IPS-20b (cell line): ENCODE measurements around the gene TNP2.

Source experiments
- H3K27ac ChIP-seq: one replicate; pipeline ENCODE4 v1.5.1; 2013; ENCODE audit warnings: low read length
- H3K27me3 ChIP-seq: 2 replicates; pipeline ENCODE4 v1.6.1; 2013; ENCODE audit warnings: mild to moderate bottlenecking, low read length, inconsistent platforms; ENCODE audit not compliant: insufficient read depth
- H3K36me3 ChIP-seq: 2 replicates; pipeline ENCODE4 v1.6.1; 2013; ENCODE audit warnings: low read depth, mild to moderate bottlenecking, inconsistent platforms, low read length, moderate library complexity; ENCODE audit not compliant: insufficient read depth
- H3K4me1 ChIP-seq: 2 replicates; pipeline ENCODE4 v1.6.1; 2013; ENCODE audit warnings: mild to moderate bottlenecking, control low read depth, inconsistent platforms, low read length, moderate library complexity; ENCODE audit not compliant: insufficient read depth
- H3K4me3 ChIP-seq: 2 replicates; pipeline ENCODE4 v1.5.1; 2013; ENCODE audit warnings: mild to moderate bottlenecking, low read length, inconsistent platforms
- H3K9ac ChIP-seq: 2 replicates; pipeline ENCODE4 v1.6.1; 2013; ENCODE audit warnings: low read depth, mild to moderate bottlenecking, inconsistent platforms, low read length, moderate library complexity
- H3K9me3 ChIP-seq: 2 replicates; pipeline ENCODE4 v1.6.1; 2013; ENCODE audit warnings: mild to moderate bottlenecking, low read depth, low read length, inconsistent platforms; ENCODE audit not compliant: insufficient read depth

Gene TNP2

DNA sequence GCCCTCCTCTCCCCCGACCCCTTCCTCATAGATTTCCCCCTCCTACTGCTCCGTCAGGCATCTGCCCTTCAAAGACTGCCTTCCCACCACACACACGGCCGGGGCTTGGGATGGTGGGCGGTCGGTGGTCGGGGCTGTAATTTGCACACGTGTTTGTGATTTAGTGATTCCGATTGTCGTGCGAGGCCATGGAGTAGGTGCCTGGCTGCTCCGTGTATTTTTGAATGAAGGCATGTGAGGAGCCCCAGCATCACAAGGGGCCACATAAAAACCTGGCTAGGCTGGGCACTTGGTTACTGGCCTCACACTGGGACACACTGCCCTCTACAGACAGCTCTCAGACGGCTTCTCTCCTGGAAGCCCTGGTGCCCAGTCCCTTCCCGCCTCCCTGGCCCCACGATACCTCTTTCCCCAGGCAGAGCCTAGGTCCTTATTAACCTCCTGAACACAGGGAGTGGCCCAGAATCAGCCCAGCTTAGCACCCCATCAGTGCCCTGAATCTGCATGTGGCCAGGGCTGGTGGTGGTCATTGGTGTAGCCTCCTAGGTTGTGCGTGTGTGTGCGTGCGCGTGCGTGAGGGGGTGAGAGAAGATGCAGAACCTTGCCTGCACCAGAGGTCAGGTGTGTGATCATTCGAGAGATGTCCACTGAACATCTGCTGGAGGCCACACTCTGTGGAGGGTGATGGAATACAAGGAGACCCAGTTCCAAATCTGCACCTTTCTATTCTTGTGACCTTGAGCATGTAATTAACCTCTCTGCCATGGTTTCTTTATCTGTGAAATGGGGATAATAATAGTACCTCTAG lies 11.8 kb downstream of the TNP2 start:
- peaks cover 8% of the 10 kb centered on the region; the same call in 1 of the 2 replicates for H3K4me1 ChIP-seq
- no peaks in the 10 kb centered on the region for H3K9me3 ChIP-seq
- H3K27me3 ChIP-seq = peaks cover 12% of the 10 kb centered on the region; the same call in 1 of the 2 replicates
- H3K27ac ChIP-seq = no peak overlapping the region
- peak overlapping the region; percentile 81 for H3K4me3 ChIP-seq
- H3K36me3 ChIP-seq = peaks cover 17% of the 10 kb centered on the region
- peak overlapping the region; percentile 68; the same call in 1 of the 2 replicates for H3K9ac ChIP-seq

DNA sequence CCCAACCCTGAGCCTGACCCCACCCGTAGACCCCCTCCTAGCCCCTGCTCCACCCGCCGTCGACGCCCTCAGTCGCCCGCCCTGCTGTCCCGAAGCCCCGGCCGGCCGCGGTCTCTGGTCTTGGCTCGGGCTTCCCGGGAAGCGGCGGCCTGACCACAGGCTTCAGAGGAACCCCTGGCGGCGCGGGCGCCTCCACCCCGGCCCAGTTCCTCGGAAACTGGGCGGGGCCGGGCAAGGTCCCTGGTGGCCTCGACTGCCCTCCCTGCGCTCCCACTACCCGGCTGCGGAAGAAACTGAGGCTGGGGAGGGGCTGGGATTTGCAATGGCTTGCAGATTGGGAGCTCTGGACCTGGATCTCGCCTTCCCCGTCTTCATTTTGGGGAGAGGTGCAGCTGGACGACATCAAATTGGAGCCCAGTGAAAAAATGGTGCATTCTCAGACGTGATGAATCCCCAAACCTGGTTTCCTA lies 12.4 kb downstream of the TNP2 start:
- H3K4me3 ChIP-seq = peak overlapping the region; percentile 81
- H3K9ac ChIP-seq = peak overlapping the region; percentile 68; the same call in 1 of the 2 replicates
- H3K36me3 ChIP-seq = peaks cover 18% of the 10 kb centered on the region
- no peak overlapping the region for H3K27ac ChIP-seq
- peaks cover 8% of the 10 kb centered on the region; the same call in 1 of the 2 replicates for H3K4me1 ChIP-seq
- peaks cover 12% of the 10 kb centered on the region; the same call in 1 of the 2 replicates for H3K27me3 ChIP-seq
- H3K9me3 ChIP-seq = no peaks in the 10 kb centered on the region

DNA sequence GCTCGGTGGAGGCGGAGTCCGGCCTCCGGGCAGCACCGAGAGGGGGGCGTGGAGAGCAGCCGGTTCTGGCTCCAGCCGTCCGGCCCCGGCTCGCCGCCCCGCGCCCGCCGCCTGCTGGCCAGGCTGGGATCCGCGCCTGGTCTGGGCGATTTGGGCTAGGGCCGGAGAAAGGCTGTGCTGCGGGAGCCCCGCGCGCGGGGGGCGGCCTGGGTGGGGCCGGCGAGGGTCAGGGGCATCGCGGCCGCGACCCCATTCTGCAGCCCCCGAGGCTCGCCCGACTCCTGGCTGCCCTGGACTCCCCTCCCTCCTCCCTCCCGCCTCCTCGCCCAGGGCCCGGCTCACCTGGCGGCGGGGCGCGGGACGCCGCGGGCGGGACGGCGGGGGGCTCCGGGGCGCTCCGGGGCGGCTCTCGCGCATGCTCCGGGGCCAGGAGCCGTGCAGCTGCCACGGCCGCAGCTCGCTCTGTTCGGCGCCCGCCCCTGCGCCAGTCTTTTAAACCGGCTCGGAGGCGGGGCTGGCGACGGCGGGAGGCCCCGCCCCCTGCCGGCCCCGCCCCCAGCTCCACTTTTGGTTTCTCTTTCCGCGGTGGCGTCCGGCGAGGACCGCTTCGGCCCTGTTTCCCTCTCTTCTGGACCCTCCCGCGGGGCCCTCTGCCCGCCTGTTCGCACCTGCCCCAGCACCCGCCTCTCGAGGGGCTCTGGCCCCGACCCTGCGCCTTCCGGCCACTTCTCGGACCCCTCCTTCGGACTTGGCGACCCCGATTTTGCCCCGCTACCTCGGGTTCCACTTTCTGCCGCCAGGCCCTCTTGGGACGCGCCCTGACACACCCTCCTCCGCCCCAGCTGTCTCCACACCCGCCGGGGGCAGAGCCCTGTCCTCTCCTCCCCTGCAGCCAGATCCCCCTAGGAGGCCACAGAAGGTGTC lies 13.1 kb downstream of the TNP2 start, which contains the start of gene SOCS1:
SOCS1 (minus strand) TSS at position 468 of the 924 bp plus-strand sequence. CDS start 726 bp downstream, outside the sequence.
- peak within 1 kb of the TSS; percentile 71; the same call in 1 of the 2 replicates for H3K9ac ChIP-seq
- no peak within 1 kb of the TSS for H3K27ac ChIP-seq
- H3K4me1 ChIP-seq = peaks cover 8% of the 10 kb centered on the region; the same call in 1 of the 2 replicates
- peak within 1 kb of the TSS; percentile 81 for H3K4me3 ChIP-seq
- peaks cover 12% of the 10 kb centered on the region; the same call in 1 of the 2 replicates for H3K27me3 ChIP-seq
- H3K36me3 ChIP-seq = peaks cover 18% of the 10 kb centered on the region
- no peaks in the 10 kb centered on the region for H3K9me3 ChIP-seq

DNA sequence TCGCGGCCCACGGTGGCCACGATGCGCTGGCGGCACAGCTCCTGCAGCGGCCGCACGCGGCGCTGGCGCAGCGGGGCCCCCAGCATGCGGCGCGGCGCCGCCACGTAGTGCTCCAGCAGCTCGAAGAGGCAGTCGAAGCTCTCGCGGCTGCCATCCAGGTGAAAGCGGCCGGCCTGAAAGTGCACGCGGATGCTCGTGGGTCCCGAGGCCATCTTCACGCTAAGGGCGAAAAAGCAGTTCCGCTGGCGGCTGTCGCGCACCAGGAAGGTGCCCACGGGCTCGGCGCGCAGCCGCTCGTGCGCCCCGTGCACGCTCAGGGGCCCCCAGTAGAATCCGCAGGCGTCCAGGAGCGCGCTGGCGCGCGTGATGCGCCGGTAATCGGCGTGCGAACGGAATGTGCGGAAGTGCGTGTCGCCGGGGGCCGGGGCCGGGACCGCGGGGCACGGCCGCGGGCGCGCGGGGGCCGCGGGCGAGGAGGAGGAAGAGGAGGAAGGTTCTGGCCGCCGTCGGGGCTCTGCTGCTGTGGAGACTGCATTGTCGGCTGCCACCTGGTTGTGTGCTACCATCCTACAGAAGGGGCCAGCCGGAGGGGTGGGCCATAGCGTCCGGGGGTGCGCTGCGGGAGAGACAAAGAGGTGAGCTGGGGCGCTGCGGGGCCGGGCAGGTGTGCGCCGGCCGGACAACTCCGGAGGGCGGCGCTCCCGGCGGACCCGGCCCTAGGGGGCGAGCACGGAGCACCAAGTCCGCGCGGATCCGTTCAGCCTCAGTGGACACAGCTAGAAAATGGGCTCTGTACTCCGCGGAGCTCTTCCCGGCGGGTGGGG lies 14.0 kb downstream of the TNP2 start:
- no peak overlapping the region for H3K27ac ChIP-seq
- no peaks in the 10 kb centered on the region for H3K9me3 ChIP-seq
- H3K4me1 ChIP-seq = 0 out of 2 replicates have a peak, but pooled peaks cover 3% of the 10 kb centered on the region
- peak overlapping the region; percentile 81 for H3K4me3 ChIP-seq
- peaks cover 18% of the 10 kb centered on the region for H3K36me3 ChIP-seq
- H3K9ac ChIP-seq = peak overlapping the region; percentile 71; the same call in 1 of the 2 replicates
- H3K27me3 ChIP-seq = peaks cover 12% of the 10 kb centered on the region; the same call in 1 of the 2 replicates

DNA sequence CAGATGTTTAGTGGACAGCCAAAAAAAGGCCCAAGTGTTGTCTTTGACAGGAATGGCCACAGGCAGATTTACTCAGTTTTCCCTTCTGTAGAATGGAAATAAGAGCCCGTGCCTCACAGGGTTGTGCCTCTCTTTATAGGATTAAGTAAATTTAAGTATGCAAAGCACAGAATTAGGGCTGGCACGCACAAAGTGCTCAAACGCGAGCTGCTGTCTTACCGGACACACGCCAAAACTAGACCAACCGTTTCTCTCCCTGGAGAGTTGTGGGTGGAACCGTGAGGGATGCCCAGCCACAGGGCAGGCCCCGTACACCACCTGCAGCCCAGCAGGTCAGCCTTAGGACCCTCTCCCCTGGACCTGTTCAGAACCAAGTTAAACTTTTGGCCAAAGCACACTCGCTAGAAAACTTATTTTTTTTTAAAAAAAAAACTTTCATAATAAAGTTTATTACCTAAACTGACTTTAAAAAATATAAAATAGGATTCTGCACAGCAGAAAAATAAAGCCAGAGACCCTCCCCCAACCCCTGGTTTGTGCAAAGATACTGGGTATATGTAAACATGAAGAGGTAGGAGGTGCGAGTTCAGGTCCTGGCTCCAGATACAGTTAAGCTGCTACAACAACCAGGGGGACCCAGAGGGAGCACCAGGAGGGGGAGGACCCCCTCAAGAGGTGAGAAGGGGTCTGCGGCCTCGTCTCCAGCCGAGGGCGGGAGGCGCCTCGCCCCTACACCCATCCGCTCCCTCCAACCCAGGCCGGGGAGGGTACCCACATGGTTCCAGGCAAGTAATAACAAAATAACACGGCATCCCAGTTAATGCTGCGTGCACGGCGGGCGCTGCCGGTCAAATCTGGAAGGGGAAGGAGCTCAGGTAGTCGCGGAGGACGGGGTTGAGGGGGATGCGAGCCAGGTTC lies 14.9 kb downstream of the TNP2 start:
- peaks cover 18% of the 10 kb centered on the region for H3K36me3 ChIP-seq
- peaks cover 12% of the 10 kb centered on the region; the same call in 1 of the 2 replicates for H3K27me3 ChIP-seq
- no peak overlapping the region for H3K27ac ChIP-seq
- peak overlapping the region; percentile 81 for H3K4me3 ChIP-seq
- H3K4me1 ChIP-seq = 0 out of 2 replicates have a peak, but pooled peaks cover 3% of the 10 kb centered on the region
- H3K9ac ChIP-seq = peak overlapping the region; percentile 71; the same call in 1 of the 2 replicates
- no peaks in the 10 kb centered on the region for H3K9me3 ChIP-seq

DNA sequence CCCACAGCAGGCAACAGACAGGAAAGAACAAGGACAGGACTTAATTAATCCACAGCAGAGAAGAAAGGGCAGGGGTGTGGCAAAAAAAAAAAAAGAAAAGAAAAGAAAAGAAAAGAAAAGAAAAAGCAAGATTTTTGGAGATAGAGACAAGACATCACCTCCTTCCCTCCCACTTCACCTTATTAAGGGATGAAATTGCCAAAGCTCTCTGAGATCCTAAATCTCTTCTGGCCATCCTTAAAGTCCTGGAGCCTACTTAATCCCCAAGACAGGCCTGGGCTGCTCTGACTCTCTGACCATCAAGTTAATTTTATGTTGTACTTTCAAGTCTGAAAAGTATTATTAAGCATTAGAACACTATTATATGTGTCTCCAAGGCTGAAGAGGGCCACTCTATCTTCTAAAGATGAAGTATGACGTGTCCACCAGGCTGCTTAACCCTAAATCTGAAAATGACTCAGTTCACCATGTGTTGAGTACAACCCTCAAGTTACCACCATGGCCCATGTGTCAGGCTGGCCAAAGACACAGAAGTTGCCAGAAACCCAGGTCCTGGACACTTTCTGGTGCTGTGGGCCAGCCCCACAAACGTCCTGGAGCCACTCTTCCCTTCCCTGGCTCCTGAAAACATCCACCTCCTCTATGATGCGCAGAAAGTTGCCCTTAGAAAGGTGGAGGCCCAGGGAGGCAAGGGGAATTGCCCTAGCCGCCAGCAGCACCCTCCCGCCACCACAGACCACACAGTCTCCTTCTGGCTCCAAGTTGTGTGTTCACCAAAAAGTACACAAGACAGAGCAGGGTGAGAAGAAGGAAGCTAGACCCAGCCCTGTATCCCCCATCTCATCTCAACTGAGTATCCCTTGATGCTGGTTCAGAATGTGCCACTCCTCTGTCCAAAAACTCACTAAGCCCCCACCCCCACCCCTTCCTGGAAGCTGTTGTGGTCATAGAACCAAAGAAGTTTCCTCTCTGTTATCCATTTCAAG lies 15.8 kb downstream of the TNP2 start:
- H3K9me3 ChIP-seq = no peaks in the 10 kb centered on the region
- H3K27ac ChIP-seq = no peak overlapping the region
- H3K27me3 ChIP-seq = peaks cover 12% of the 10 kb centered on the region; the same call in 1 of the 2 replicates
- H3K4me1 ChIP-seq = 0 out of 2 replicates have a peak, but pooled peaks cover 3% of the 10 kb centered on the region
- H3K36me3 ChIP-seq = peaks cover 18% of the 10 kb centered on the region
- peak overlapping the region; percentile 81 for H3K4me3 ChIP-seq
- no peak overlapping the region for H3K9ac ChIP-seq

DNA sequence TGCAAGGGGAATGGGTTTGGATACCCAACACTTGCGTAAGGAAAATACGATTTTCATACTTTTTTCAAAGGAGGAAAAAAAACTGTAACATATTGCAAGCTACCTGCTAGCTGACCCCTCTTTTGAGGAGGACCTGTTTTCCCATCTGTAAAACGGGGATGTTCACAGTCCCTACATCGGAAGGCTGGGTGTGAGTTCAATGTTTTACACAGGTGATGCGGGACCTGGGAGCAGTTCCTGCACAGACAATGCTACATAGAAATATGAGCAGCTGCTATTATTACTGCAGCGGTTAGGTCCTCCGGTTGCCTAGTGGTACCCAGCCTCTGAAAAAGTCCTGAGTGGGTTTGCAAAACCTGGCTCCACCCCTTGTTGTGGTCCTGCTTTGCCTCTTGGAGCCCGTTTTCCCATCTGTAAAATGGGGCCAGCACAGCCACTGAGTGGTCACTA lies 16.6 kb downstream of the TNP2 start:
- H3K9ac ChIP-seq = no peak overlapping the region

DNA sequence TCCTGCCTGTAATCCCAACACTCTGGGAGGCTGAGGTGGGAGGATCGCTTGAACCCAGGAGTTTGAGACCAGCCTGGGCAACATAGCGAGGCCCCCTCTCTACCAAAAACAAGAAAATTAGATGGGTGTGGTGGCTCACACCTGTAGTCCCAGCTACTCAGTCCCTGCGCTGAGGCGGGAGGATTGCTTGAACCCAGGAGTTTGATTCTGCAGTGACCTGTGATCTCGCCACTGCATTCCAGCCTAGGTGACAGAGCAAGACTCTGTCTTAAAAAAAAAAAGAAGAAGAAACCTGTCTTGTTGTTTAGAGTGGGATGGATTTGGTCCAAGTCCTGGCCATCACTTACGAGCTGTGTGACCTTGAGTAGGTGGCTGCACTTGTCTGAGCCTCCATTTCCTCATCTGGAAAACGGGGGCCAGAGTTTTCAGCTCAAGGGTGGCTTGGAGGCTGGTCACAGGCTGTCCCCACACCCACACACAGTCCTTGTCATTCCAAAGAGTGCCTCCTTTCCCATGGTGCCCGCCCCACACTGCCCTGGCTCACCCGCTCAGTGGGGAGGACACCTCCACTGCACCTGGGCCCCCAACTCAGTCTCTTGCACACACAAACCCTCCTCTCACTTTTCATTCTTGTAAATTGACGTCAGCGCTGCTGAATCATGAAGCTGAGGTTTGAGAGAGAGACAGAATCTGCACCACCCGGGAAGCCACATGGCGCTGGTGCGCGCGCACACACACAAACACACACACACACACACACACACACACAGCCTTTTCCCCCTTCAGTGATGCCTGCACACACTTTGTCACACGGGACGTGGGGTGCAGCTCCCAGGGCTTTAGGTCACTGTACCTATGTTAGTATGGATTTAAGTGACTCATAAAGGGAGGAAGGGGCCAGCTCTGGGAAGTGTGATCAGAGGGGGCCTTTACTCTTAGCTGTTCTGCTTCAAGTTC lies 17.3 kb downstream of the TNP2 start:
- peaks cover 18% of the 10 kb centered on the region for H3K36me3 ChIP-seq

More for the DNA sequence above, 16.6 kb downstream of the TNP2 start:
- Histone ChIP-seq H3K36me3 (peaks cover 18% of the 10 kb centered on the region), H3K9me3 (no peaks in the 10 kb centered on the region), H3K4me3 (no peak overlapping the region; the same call in 1 of the 2 replicates), H3K27ac (no peak overlapping the region), H3K27me3 (peaks cover 12% of the 10 kb centered on the region; the same call in 1 of the 2 replicates), H3K4me1 (0 out of 2 replicates have a peak, but pooled peaks cover 3% of the 10 kb centered on the region)

More for the DNA sequence above, 17.3 kb downstream of the TNP2 start:
- Histone ChIP-seq H3K9ac (no peak overlapping the region), H3K27ac (no peak overlapping the region), H3K4me3 (no peak overlapping the region), H3K4me1 (0 out of 2 replicates have a peak, but pooled peaks cover 3% of the 10 kb centered on the region), H3K27me3 (peaks cover 8% of the 10 kb centered on the region; the same call in 1 of the 2 replicates), H3K9me3 (no peaks in the 10 kb centered on the region)
